Measurements from ENCODE around the gene SUFU.
"Not testable (repeated sequence)": the region's sequence is repeated elsewhere in the genome, so short reads cannot be mapped to it uniquely, and the experiment has no call there.

SUFU gene

GRCh38 chr10:102515724-102516123 is 12.0 kb downstream of the SUFU start:
- FAIRE-seq: no peak

- no peak for FAIRE-seq
Measured at GRCh38 chr10:102517553-102517952, 13.8 kb downstream of the SUFU start.

DNA sequence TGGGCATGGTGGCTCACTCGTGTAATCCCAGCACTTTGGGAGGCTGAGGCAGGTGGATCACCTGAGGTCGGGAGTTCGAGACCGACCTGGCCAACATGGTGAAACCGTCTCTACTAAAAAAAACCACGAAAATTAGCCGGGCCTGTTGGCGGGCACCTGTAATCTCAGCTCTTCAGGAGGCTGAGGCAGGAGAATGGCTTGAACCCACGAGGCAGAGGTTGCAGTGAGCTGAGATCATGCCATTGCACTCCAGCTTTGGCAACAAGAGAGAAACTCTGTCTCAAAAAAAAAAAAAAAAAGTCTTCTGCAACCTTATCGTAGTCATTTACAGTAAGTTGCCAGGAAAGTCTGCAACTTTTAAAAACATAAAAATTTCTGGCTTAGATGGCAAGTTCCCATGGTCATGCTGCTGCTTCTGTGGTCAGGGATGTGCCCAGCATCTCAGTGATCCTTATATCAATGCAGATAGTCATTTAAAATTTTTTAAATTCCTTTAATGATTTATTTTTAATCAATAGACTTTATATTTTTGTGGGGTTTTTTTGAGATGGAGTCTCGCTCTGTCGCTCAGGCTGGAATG is 15.6 kb downstream of the SUFU start:
- no peak for FAIRE-seq

DNA sequence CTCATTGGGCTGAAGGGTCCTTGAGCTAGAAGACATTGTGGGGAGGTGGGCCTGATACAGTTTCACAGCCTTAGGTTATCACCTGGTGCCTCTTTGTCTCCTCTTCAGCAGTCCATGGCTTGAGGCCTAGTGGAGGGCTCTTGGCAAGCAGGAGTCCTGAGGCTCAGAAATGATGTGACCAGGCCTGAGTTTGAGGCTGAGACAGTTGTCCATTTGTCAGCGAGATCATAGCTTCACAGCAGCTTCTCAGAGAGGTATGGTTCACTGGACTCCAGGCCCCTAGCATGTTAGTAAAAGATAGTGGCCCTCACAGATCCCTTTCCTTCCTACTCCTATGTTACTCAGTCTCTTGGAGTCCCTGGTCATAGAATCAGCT is 19.1 kb downstream of the SUFU start:
- no peak for FAIRE-seq

GRCh38 chr10:102523250-102524029 is 19.7 kb downstream of the SUFU start:
- FAIRE-seq: no peak

GRCh38 chr10:102524746-102525145 is 21.0 kb downstream of the SUFU start:
- FAIRE-seq: no peak

DNA sequence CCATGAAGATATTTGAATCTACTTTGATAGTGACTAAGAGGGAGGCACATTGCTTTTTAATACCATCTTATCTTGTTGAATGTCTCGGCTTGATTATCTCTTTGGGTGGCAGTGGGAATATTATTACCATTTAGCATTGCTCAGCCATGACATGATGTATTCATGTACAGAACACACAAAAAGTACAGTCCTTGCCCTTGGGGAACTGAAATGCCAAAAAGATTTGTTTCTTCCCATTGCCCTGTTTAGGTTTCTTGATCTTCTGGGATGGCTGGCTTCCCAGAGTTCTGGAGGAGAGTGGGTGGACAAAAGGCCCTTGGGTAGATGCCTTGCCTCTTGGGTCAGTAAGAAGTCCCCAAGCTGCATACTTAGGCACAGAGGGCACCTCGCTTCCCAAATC is 23.8 kb downstream of the SUFU start:
- no peak for FAIRE-seq

DNA sequence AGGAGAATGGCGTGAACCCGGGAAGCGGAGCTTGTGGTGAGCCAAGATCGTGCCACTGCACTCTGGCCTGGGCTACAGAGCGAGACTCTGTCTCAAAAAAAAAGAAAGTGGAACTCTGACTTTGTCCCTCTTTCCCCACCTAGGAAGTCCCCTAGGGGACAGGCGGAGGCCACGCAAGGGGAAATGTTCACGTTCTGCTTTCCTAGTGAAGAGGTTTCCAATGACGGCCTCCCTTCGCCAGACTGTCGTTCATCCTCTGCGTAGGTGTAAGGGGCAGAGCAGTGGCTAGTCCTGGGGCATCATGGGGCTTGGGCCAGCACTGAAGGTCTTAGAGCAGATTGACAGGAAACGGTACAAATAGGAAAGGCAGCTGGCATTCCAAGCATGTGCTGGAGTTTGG is 30.6 kb downstream of the SUFU start:
- no peak for FAIRE-seq

- FAIRE-seq: not testable (repeated sequence)
Measured at GRCh38 chr10:102534966-102535365, 31.2 kb downstream of the SUFU start.

GRCh38 chr10:102535481-102536147 is 31.8 kb downstream of the SUFU start:
- FAIRE-seq: no peak

GRCh38 chr10:102537367-102537766 is 33.6 kb downstream of the SUFU start:
- FAIRE-seq: no peak

DNA sequence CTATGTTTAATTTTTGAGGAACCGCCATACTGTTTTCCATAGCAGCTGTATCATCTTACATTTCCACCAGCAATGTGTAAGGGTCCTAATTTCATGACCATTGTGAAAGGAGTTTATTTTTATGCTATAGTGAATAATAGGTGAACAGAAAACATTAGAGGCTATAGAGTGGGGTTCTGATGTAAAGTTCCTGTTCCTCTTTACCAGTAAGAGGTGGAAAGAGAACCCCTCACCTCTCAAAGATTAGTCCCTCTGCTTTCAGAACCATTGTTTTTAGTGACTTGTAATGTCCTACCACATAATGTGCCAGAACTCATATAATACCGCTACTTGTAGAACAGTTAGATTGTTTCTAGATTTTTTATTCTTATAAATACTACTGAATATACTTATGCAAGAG is 34.2 kb downstream of the SUFU start:
- FAIRE-seq: no peak

- no peak for FAIRE-seq
Measured at GRCh38 chr10:102538811-102539210, 35.0 kb downstream of the SUFU start.

DNA sequence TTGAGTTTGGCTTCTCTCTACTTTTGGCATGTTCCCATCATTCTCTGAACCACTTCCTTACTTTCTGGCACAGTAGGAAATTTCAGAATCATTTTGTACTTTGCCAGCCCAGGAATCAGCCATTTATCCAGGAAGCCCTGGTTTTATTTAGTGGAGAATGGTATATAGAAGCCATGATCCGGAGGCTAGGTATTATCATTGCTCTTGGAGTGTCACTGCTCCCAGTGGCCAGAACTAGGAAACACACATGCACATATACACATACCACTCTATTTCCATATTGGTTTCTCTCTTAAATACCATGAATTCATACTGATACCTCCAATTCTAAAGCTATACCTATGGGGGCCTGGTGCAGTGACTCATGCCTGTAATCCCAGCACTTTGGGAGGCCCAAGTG is 36.3 kb downstream of the SUFU start:
- FAIRE-seq: no peak

GRCh38 chr10:102542800-102543418 is 39.1 kb downstream of the SUFU start:
- no peak for FAIRE-seq

- no peak for FAIRE-seq
Measured at GRCh38 chr10:102545265-102545871, 41.6 kb downstream of the SUFU start.

DNA sequence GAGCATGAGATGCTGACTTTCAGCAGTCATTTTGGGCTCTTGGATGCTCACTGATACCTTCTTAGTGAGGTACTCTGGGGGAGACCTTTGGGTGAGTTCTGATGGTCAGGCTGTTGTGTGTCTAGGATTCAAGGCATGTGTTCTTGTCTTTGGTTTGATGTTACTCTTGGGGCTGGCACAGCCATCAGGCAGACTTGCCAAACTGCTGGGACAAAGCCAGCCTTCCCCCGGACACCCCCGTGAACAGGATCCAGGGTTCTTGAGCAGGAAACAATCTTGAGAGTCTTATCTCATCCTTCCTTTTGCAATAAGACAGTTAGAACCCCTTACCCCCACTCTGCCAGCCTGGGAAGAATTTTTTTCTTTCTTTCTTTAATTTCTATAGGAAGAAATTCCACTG is 42.2 kb downstream of the SUFU start:
- no peak for FAIRE-seq

GRCh38 chr10:102546606-102547320 is 43.0 kb downstream of the SUFU start:
- no peak for FAIRE-seq

GRCh38 chr10:102549549-102549948 is 45.8 kb downstream of the SUFU start:
- FAIRE-seq: no peak

GRCh38 chr10:102550636-102551210 is 47.0 kb downstream of the SUFU start:
- FAIRE-seq: no peak

GRCh38 chr10:102552533-102552932 is 48.8 kb downstream of the SUFU start:
- no peak for FAIRE-seq

GRCh38 chr10:102553771-102554170 is 50.0 kb downstream of the SUFU start:
- no peak for FAIRE-seq
